GM19043 (cell line): ENCODE data around the gene KCNQ4.

ENCODE experiments used
- ATAC-seq: cut with Tn5 transposase; IDR thresholded peaks from one replicate; pipeline ENCODE4 v1.9.1; 2021; ENCODE audit warnings: low read depth; ENCODE audit not compliant: unreplicated experiment

KCNQ4 gene

GRCh38 chr1:40856656-40857302 is 73.2 kb downstream of the KCNQ4 start:
- ATAC-seq: no peak

DNA sequence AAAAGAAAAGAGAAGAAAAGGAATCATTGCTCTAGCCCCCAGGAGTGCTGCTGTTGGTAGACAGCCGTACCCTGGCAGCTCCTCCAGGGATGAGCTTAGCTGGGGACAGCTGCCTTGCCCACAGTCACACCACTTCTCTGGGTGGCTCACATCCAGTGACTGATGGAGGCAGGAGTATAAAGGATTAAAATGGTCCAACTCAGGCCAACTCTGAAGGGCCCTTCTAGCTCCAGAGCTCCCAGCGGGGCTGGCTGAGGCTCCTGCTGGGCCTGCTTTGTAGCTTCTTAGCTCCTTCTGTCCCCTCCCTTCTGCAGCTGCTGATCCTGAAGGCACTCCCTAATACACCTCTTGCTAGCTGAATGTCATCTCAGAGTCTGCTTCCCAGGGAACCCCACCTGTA is 74.2 kb downstream of the KCNQ4 start:
- ATAC-seq: no peak

GRCh38 chr1:40858856-40859416 is 75.3 kb downstream of the KCNQ4 start:
- ATAC-seq: no peak

GRCh38 chr1:40860706-40861223 is 77.2 kb downstream of the KCNQ4 start:
- no peak for ATAC-seq

DNA sequence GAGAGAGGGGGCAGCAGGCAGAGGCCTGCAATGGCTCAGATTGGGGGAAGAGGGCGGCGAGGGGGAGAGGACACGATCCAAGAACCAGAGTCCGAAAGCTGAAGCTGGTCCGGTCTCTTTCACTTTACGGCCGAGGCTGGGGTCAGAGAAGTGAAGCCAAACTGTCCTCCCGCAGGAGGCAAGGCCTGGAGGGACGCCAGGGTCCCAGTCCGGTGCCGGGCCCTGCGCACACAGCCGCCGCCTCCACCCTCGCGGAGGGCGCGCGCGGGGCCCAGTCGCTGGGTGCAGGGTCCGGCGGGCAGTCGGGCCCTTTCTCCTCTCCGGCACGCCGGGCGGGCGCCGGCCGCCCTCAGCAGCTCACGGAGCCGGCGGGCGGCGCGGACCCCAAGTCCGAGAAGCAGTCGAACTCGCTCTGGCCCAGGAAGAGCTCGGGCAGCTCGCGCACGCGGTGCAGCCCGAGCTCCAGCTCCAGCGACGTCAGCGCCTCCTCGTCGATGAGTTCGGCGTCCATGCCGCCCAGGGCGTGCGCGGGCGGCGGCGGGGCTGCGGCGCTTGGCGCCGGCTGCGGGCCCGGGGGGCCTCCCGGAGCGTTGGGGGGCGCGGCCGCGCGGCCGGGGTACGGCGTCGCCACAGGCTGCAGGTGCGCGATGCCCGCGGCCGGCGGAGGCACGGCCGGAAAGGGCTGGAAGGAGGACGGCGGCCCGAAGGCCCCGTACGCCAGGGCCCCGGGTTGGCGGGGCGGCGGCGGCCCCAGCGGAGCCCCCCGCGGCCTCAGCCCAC is 77.8 kb downstream of the KCNQ4 start:
- no peak for ATAC-seq

DNA sequence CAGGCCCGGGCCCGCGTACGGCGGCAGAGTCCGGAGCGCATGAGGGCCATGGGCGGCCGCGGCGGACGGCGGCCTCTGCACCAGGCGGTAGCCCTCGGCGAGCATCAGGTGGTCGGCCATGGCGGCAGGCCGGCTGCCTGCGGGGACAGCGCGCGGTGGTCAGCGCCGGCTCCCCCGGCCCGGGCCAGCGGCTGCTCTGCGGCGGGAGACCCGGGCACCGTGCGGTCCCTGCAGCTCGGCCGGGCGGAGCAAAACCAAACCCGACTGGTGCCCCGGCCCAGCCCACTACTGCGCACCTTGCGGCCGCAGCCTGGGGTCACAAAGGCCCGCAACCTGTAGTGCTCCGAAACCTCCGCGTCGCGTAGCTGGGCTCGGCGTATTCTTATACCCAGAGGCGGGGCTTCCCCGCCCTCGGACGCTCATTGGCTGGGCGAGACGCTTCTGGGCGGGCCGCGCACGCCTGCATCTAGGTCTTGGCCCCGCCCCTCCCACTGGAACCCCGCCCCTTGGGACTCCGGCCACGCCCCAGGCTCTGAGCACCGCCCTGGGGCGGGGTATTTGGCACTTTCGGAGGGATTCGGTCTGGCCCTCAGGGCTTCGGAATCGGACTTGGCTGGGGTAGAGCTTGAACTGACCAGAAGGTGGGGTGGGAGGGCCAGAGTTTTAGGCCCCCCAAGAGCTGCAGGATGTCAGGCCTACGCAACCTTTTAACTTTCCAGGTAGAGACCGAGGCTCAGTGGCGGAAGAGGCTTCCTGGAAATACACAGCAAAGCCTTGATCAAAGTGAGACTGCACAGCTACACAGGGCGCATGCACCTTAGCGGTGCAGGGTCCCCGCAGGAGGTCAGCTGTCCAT is 78.6 kb downstream of the KCNQ4 start, which contains the start of gene CITED4:
Gene CITED4, minus strand, starts transcription at position 356 of the 856 bp plus-strand sequence. Its CDS starts 236 bp downstream, at position 120.
- ATAC-seq: peak; percentile 91

GRCh38 chr1:40868051-40868723 is 84.6 kb downstream of the KCNQ4 start:
- no peak for ATAC-seq

GRCh38 chr1:40870135-40870728 is 86.6 kb downstream of the KCNQ4 start:
- ATAC-seq: no peak

GRCh38 chr1:40872276-40872675 is 88.7 kb downstream of the KCNQ4 start:
- ATAC-seq: no peak

GRCh38 chr1:40873863-40874472 is 90.4 kb downstream of the KCNQ4 start:
- no peak for ATAC-seq

GRCh38 chr1:40876436-40876761 is 92.8 kb downstream of the KCNQ4 start:
- no peak for ATAC-seq

- ATAC-seq: no peak
These were observed 93.3 kb downstream of the KCNQ4 start for GRCh38 chr1:40876891-40877290.

DNA sequence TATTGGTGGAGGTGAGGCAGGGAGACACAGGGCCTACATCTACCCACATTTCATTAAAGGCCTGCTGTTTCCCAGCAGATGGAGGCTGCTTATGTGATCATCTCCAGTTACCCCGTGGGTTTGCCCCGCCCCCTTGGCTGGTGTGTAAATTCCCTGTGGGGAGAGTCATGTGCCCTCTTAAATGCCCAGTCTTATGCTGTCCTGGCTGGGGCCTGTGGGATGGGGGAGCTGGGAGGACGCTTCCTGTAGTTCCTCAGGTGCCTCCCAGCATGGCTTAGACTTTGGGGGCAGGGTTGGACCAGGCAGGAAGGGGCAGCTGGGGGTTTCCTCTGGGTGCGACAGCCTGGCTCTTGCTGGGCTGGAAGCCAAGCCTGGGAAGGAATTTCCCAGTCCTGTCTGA is 94.1 kb downstream of the KCNQ4 start:
- ATAC-seq: no peak

DNA sequence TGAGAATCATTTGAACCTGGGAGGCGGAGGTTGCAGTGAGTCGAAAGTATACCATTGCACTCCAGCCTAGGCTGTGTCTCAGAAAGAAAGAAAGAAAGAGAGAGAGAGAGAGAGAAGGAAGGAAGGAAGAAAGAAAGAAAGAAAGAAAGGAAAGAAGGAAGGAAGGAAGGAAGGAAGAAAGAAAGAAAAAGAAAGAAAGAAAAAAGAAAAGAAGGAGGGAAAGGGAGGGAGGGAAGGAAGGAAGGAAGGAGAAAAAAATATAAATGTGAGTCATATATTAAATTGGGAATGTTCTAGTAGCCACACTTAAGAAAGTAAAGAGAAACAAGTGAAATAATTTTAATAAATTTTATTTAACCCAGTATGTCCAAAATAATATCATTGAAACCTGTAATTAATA is 95.3 kb downstream of the KCNQ4 start:
- no peak for ATAC-seq

GRCh38 chr1:40879482-40880175 is 96.0 kb downstream of the KCNQ4 start:
- ATAC-seq: no peak

DNA sequence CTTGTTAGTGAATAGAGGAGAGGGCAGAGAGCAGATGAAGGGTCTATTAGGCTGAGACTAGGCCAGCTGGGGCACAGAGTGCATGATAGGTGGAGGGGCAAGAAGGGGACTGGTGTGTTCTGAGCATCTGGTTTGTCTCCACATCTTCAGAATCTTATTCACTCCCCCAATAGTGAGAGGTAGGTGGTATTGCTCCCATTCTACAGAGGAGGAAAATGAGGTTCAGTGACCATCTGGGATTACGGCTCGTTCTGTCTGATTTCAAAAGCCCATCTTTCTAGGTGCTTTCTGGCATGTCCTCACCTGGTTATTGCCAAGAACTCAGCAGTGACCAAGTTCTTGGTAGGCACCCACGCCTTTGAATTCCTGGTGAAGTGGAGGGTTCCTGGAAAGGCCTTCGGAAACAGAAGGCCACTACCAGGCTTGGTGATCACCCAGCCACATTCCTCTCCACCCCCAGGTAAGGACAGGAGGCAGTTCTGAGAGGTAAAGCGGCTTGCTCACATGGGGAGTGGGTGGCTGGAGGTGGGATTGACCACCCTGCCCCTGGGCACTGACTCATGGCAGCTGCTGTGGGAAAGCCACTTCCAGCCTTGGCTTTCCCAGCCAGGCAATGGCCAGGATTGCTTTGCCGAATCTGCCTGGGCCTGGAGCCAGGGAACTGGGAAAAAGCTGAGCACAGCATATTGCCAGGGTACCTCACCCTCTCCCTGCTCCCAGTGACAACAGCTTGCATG is 97.4 kb downstream of the KCNQ4 start:
- no peak for ATAC-seq

DNA sequence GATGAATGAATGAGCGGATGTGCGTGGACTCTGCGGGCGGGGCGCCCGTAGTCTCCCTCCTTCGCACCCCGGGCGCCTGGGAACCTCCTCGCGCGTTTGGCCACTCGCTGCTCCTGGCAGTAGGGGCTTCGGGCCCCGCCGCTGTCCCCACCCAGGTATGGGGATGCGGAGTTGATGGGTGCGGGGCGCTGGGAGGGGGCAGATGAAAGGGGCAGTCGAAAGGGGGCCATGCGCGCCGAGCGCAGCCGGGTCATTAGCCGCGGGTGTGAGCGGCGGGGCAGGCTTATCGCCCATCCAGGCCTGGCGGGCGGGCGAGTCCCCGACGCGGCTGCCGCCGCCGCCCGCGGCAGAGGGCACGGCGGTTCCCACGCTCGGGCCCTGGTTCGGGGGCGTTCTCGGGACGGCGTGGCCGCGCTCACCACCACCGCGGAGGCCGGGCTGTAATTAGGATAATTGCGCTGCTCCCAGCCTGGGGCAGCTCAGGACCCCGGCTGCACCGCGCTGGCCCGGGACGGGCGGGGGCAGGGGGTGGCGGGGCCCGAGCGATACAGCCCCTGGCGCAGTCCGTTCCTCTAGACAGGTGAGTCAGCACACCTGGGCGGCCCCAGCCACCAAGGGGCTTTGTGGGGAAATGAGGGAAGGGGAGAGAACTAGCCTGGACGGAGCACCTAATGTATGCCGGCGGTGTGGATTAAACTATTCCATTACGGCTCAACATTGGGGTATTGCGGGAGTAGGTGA is 100.6 kb downstream of the KCNQ4 start:
- ATAC-seq: no peak
